BJ (cell line): Measurements from ENCODE around the gene CTNND2. TPM values are rescaled to one million over a fixed set of nuclear protein-coding genes. Genes with fewer than 3 reads are reported as not detected.

Experiments used
- CTCF ChIA-PET: fragments of 350-600 bp; formaldehyde crosslinking; extraction: SDS; loops from one replicate; lab custom pipeline; 2021; ENCODE audit warnings: antibody characterized with exemption, inconsistent platforms; lab: Yijun Ruan, JAX
- POLR2A ChIA-PET: fragments of 300-600 bp; sonication (Branson Sonifier 250); formaldehyde crosslinking; extraction: SDS; loops from one replicate; lab custom pipeline; 2021; ENCODE audit warnings: antibody characterized with exemption; lab: Charles Lee
- DNase-seq: peaks from one replicate; pipeline ENCODE4 v3.0.0-alpha.2; 2011; ENCODE audit warnings: low read depth
- H3K27me3 ChIP-seq: 2 replicates; pipeline ENCODE4 v1.6.0; 2011; ENCODE audit warnings: low read length; ENCODE audit not compliant: control insufficient read depth, insufficient read depth
- H3K36me3 ChIP-seq: 2 replicates; pipeline ENCODE4 v1.5.1; 2011; ENCODE audit warnings: low read length; ENCODE audit not compliant: control insufficient read depth, insufficient read depth
- H3K4me3 ChIP-seq: 2 replicates; pipeline ENCODE4 v1.5.1; 2011; ENCODE audit warnings: low read depth, mild to moderate bottlenecking, control low read depth, low read length
- polyA plus RNA-seq: library from polyadenylated mRNA; depleted of rRNA; stranded (reverse); fragments of >200 nt; gene quantifications from 2 replicates; pipeline ENCODE4 v1.2.3, GENCODE V29; 2011
- TF ChIP-seq, protein P1 (sequence below): IDR thresholded peaks from 2 replicates; pipeline ENCODE4 v1.5.1; 2011; ENCODE audit warnings: low read depth, mild to moderate bottlenecking, control low read depth, inconsistent platforms, low read length, moderate library complexity; ENCODE audit not compliant: insufficient read depth

Gene CTNND2
- polyA plus RNA-seq, 1 experiment = not detected

DNA sequence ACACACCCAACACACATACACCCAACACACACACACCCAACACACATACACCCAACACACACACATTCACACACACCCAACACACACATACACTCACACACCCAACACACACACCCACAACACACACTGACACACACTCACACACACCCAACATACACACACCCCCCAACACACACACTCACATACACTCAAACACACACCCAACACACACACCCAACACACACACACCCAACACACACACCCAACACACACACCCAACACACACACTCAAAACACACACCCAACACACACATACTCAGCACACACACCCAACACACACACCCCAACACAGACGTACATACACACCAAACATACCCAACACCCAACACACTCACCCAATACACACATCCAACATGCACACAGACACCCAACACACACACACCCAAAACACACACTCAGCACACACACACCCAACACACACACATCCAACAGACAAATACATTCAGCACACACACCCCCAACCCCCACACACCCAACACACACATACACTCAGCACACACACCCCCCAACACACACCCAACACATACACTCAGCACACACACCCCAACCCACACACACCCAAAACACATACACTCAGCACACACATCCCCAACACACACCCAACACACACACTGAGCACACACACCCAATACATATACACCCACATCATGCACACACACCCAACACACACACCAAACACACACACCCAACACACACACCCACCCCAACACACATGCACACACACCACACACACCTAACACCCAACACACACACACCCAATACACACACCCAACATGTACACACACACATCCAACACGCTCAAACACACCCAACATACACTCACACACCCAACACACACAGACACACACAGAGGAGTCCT, 663.7 kb downstream of the CTNND2 start:
- no peak for DNase-seq
- TF ChIP-seq, protein P1, sequence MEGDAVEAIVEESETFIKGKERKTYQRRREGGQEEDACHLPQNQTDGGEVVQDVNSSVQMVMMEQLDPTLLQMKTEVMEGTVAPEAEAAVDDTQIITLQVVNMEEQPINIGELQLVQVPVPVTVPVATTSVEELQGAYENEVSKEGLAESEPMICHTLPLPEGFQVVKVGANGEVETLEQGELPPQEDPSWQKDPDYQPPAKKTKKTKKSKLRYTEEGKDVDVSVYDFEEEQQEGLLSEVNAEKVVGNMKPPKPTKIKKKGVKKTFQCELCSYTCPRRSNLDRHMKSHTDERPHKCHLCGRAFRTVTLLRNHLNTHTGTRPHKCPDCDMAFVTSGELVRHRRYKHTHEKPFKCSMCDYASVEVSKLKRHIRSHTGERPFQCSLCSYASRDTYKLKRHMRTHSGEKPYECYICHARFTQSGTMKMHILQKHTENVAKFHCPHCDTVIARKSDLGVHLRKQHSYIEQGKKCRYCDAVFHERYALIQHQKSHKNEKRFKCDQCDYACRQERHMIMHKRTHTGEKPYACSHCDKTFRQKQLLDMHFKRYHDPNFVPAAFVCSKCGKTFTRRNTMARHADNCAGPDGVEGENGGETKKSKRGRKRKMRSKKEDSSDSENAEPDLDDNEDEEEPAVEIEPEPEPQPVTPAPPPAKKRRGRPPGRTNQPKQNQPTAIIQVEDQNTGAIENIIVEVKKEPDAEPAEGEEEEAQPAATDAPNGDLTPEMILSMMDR = no peak
- Histone ChIP-seq H3K27me3 (no peaks in the 10 kb centered on the region), H3K4me3 (no peak overlapping the region), H3K36me3 (no peaks in the 10 kb centered on the region)
- POLR2A ChIA-PET = no interaction called here
- CTCF ChIA-PET = no interaction called here

DNA sequence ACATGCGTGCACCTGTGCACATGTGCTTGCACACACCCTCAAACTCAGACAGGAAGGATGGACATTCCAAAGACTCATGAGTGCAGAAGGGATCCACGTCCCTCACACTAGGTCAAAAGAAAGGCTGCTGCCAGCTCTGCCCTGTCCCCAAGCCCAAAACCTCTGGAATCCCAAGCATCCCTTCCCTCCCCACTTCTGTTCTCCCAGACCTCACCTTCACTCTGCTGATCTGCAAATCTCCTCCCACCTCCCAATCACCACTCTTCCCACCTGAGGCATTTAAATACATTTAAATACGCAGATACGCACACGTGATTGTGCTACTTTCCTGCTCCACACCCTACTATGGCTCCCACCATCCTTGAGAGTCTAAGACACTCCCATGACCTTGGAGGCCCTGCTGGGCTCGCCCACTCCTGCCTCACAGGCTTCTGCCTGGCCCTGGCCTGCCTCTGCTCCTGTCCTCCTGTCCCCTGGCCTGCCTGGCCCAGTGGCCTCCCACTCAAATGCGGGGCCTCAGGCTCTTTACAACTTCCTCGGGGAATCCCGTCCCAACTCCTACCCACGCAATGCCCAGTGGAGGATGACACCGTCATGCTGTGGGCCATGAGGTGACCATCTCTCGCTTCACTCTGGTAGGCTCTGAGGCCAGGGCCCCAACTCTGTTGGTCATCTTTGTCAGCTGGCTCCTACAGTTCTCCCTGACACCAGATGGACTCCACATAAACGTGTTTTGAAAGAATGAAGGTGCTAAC, 664.8 kb downstream of the CTNND2 start:
- ChIA-PET CTCF (no interaction called here), POLR2A (no interaction called here)
- DNase-seq = no peak
- Histone ChIP-seq H3K36me3 (no peaks in the 10 kb centered on the region), H3K27me3 (no peaks in the 10 kb centered on the region), H3K4me3 (no peak overlapping the region)
- TF ChIP-seq, protein P1 = no peak

DNA sequence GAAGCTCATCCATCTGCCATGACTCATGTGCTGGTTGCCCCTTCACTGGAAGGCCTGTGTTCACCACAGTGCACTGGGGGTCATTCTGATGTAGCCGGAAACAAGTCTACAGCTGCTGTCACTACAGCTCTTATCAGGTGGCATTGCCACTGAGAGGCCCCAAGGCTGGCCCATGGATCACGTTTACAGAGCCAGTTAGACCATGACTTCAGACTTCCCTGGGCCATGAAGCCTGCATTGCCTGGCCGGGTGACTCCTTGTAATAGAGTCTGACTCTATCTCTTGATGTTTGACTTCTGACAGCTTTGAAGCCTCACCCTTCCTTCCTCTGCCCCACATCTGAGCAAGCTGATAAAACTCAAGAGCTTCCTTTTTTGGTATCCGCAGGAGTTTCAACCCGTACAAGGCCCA, 669.7 kb downstream of the CTNND2 start:
- no peak for DNase-seq
- H3K4me3 ChIP-seq = no peak overlapping the region
- CTCF ChIA-PET = no interaction called here
- POLR2A ChIA-PET = no interaction called here
- H3K27me3 ChIP-seq = no peaks in the 10 kb centered on the region
- H3K36me3 ChIP-seq = no peaks in the 10 kb centered on the region
- TF ChIP-seq, protein P1 = no peak

DNA sequence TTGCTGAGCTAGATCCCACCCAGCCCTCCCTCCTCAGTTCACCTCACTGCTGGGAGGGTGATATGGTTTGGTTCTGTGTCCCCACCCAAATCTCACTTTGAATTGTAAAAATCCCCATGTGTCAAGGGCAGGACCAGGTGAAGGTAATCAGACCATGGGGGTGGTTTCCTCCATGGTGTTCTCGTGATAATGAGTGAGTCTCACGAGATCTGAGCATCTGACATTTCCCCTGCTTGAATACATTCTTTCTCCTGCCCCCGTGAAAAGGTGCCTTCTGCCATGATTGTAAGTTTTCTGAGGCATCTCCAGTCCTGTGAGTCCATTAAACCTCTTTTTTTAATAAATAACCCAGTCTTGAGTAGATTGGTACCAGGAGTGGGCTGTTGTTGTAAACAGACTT, 673.4 kb downstream of the CTNND2 start:
- ChIA-PET POLR2A (no interaction called here), CTCF (no interaction called here)
- H3K4me3 ChIP-seq = no peak overlapping the region
- no peaks in the 10 kb centered on the region for H3K36me3 ChIP-seq
- DNase-seq = no peak
- H3K27me3 ChIP-seq = no peaks in the 10 kb centered on the region
- TF ChIP-seq, protein P1 = no peak

DNA sequence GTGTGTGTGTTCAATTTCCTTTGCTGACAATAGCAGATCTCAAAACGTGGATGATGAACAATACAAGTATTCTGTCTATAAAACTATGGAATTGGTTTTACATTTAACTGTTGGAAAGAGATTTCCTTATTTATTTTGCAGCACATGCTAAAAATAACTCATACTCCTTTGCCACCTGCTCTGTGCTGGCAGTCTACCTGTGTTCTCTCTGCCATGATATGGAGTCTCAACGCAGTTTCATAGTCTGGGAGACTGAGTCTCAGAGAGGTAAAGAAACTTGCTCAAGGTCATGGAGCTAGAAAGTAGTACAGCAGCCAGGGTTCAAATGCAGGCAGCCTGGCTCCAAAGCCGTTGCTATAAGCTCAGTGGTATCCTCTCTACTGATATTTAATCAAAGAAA, 677.2 kb downstream of the CTNND2 start:
- H3K36me3 ChIP-seq = no peaks in the 10 kb centered on the region
- H3K27me3 ChIP-seq = no peaks in the 10 kb centered on the region
- ChIA-PET POLR2A (no interaction called here), CTCF (no interaction called here)
- TF ChIP-seq, protein P1 = no peak
- H3K4me3 ChIP-seq = no peak overlapping the region
- DNase-seq = no peak
